ENCODE results near the gene ICAM1.
A peak's percentile ranks its signal among the peaks of the same experiment; 100 is the strongest.

- TF ChIP-seq POLR2AphosphoS5 (IDR thresholded peaks at IDR 0.05) (peak; percentile 81), RAD21 (conservative IDR thresholded peaks at IDR 0.05) (no peak), TAF1 (IDR thresholded peaks at IDR 0.05; ENCODE audit: low read depth) (no peak), EP300 (conservative IDR thresholded peaks at IDR 0.05; ENCODE audit: poor library complexity, severe bottlenecking) (no peak), EZH2 (IDR thresholded peaks at IDR 0.05; ENCODE audit: borderline replicate concordance, insufficient read depth, low read length, poor library complexity, severe bottlenecking) (no peak), CTCF (IDR thresholded peaks at IDR 0.05; ENCODE audit: poor library complexity, severe bottlenecking) (no peak)
Measured at GRCh38 chr19:10315335-10316214, 44.7 kb downstream of the ICAM1 start, which contains the start of gene FDX2.
